Heart left ventricle (tissue), 13 donors: ENCODE results near the gene MRPL22.

Experiments used
- CTCF ChIP-seq, 12 donors: fragments of 200-600 bp; sonication (generic) in 4 of 12; IDR thresholded peaks; one replicate each; pipeline versions ENCODE4 v1.5.0 to v1.8.0; 2018 to 2022; ENCODE audit warnings: antibody characterized with exemption in 12 of 12, mild to moderate bottlenecking in 5 of 12
- POLR2A ChIP-seq, 2 donors: fragments of 450-650 bp; IDR thresholded peaks; one replicate each; pipeline ENCODE4 v1.6.1; 2017; ENCODE audit warnings: antibody characterized with exemption in 2 of 2, mild to moderate bottlenecking in 2 of 2, moderate library complexity in 2 of 2
- donor health status: ischemic (EF 13 %, LVEDD 7.1; RV severe dilation, severe dysfunction).
- donor health status: DM: no; HTN: yes; CAD: no.
- donor health status: DM: no; HTN: no; CAD: no.
- donor health status: ischemic (EF 25% LVEDD 6.9; RV normal size, moderate dysfunction).
- donor health status: ischemic (EF 25% LVEDD 5.7; RV mildly dilated, moderate dysfunction).
- donor health status: ischemic (EF 35%, LVEDD 5.7; RV mildly dilated, moderate dysfunction).
- donor health status: nonischemic (EF 11% LVEDD 7.7; RV severe dilation, severe dysfunction).
- donor health status: DM: yes; HTN: yes; CAD: no.
- donor health status: PGD.
- donor health status: ischemic (EF 29% LVEDD 5.4; RV normal size, mild dysfunction).
- donor health status: nonischemic (EF 23%, LVEDD 6.1; RV moderate dilation, normal function).

- TF ChIP-seq POLR2A (IDR thresholded peaks at IDR 0.05): no peak
- no peak for TF ChIP-seq CTCF (IDR thresholded peaks at IDR 0.05)
These were observed 30.6 kb downstream of the MRPL22 start for GRCh38 chr5:154971501-154971900.
